Measurements from ENCODE around the gene PADI1.

The PADI1 gene

DNA sequence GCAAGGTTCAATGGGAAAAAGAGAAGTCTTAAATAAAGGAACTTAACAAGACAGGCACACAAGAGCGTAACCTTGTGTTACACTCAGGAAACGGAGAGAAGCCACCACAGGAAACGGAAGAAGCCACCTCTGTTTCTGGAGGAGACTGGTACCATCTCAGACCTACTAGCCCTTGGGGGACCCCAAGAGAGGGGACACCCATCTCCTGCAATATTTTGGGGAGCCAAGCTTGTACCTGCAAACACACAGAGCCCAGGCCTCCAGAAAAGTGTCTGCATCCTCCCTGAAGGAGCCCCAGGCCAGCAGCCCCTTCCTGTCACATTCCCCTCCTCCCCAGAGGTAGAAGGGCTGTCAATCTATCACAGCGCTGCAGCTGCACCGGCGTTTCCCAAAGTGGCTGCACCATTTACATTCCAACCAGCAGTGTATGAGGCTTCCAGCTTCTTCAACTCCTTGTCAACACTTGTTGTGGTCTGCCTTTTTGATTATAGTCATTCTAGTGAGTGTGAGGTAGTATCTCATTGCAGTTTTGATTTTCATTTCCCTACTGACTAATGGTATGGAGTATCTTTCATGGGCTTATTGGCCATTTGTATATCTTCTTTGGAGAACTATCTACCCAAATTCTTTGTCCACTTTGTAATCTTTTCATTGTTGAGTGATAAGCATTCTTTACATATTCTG lies 23.0 kb upstream of the PADI1 start:
- Histone ChIP-seq H3K9ac (ENCODE audit: low read depth in 1 of 2, low read length in 2 of 2) (no peak overlapping the region), H3K27ac (ENCODE audit: low read depth in 2 of 2, low read length in 2 of 2) (no peak overlapping the region), H3K4me3 (ENCODE audit: low read length in 2 of 2) (peak overlapping the region in 1 of 2 donors; percentile 13), H3K4me1 (ENCODE audit: control insufficient read depth in 2 of 2, insufficient read depth in 2 of 2, low read length in 2 of 2) (no peaks in the 10 kb centered on the region), H3K36me3 (ENCODE audit: control insufficient read depth in 2 of 2, insufficient read depth in 2 of 2, low read length in 2 of 2) (no peaks in the 10 kb centered on the region), H3K9me3 (ENCODE audit: control insufficient read depth in 2 of 2, low read length in 2 of 2) (no peaks in the 10 kb centered on the region), H3K27me3 (ENCODE audit: control insufficient read depth in 2 of 2, insufficient read depth in 2 of 2, low read length in 2 of 2) (peaks cover 2 to 3% of the 10 kb centered on the region in 2 donors)

DNA sequence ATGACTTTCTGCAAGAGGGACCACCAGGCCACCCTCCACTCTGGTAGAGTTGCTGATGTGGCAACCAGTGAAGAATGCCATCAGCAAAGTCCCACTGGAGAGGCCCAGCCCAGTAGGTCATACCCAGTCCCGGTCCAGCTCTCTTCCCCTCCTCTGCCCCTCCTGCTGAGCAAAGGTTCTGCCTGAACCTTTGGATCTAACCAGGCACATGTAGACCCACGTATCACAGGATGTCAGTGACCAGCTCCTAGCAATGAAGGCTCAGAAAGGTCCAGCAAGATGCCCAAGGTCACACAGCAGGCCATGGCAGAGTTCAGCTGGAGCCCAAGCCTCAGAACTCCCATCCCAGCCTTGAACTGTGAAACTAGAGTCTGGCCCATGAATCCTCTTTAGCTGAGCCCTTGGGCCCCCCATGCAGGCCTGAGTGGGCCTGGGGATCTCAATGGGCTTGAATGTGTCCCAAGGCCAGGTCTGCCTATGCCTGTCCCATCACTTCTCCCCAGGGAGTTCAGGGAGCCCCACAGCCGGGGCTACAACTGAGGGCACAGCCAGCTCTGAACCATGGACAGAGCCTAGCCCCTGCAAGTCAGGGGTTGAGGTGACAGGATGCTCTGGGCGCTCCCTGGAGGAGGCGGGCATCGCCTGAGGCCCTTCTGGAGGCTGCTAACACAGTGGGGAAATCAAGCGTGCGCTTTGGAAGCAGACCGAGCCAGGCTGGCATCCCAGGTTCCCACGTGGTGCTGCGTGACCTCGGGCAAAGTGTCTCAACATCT lies 21.4 kb upstream of the PADI1 start:
- Histone ChIP-seq H3K27ac (ENCODE audit: low read depth in 2 of 2, low read length in 2 of 2) (no peak overlapping the region), H3K4me3 (ENCODE audit: low read length in 2 of 2) (no peak overlapping the region), H3K9me3 (ENCODE audit: control insufficient read depth in 2 of 2, low read length in 2 of 2) (no peaks in the 10 kb centered on the region), H3K9ac (ENCODE audit: low read depth in 1 of 2, low read length in 2 of 2) (no peak overlapping the region), H3K4me1 (ENCODE audit: control insufficient read depth in 2 of 2, insufficient read depth in 2 of 2, low read length in 2 of 2) (no peaks in the 10 kb centered on the region), H3K36me3 (ENCODE audit: control insufficient read depth in 2 of 2, insufficient read depth in 2 of 2, low read length in 2 of 2) (no peaks in the 10 kb centered on the region), H3K27me3 (ENCODE audit: control insufficient read depth in 2 of 2, insufficient read depth in 2 of 2, low read length in 2 of 2) (peaks cover 2 to 3% of the 10 kb centered on the region in 2 donors)

DNA sequence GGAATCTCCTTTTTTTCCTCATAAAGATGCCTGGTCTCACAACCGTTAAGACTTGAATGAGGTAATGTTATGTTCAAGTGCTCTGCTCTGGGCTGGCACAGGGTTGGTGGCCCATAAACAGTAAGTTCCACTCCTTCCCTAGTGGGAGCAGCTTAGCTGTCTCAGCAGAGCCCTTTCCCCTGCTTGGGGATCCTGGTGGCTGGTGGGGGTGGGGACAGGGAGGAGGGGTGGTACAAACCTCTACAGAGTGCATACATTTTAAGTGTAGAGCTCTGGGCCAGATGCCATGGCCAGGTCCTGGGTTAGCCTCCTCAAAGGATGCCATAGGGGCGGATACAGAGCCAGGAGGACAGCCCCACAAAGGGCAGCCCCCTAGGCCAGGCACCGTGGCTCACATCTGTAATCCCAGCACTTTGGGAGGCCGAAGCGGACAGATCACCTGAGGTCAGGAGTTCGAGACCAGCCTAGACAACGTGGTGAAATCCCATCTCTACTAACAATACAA lies 20.7 kb upstream of the PADI1 start:
- Histone ChIP-seq H3K4me1 (ENCODE audit: control insufficient read depth in 2 of 2, insufficient read depth in 2 of 2, low read length in 2 of 2) (no peaks in the 10 kb centered on the region), H3K27ac (ENCODE audit: low read depth in 2 of 2, low read length in 2 of 2) (no peak overlapping the region), H3K9ac (ENCODE audit: low read depth in 1 of 2, low read length in 2 of 2) (no peak overlapping the region), H3K36me3 (ENCODE audit: control insufficient read depth in 2 of 2, insufficient read depth in 2 of 2, low read length in 2 of 2) (no peaks in the 10 kb centered on the region), H3K27me3 (ENCODE audit: control insufficient read depth in 2 of 2, insufficient read depth in 2 of 2, low read length in 2 of 2) (peaks cover 2 to 3% of the 10 kb centered on the region in 2 donors), H3K9me3 (ENCODE audit: control insufficient read depth in 2 of 2, low read length in 2 of 2) (no peaks in the 10 kb centered on the region), H3K4me3 (ENCODE audit: low read length in 2 of 2) (no peak overlapping the region)

DNA sequence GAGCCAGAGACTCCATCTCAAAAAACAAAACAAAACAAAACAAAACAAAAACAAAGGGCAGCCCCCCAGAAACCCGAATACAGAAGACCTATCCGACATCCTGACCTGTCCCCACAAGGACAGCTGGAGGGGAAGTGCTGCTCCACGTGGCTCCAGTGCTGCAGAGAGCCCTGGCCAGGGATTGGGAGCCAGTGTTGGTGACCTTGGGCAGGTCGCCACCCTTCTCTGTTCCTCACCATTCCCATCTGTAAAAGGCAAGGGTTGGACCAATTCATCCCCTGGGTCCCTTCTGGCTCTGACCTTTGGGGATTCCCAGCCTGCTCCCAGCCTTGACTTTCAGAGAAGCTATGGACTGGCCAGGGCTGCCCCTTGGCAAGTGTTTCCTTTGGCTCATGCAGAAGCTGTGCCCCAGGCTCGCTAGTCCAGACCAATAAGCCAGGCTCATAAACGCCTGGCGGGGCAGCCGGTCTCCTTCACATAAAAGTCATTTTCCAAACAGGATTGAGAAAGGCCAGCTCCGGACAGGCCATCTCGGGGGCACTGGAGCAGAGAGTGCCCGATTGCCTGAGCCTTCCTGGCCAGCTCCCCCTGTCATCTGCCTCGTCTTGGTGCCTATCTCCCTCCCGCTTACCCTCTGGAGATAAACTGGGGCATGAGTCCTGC lies 20.0 kb upstream of the PADI1 start:
- H3K27ac ChIP-seq (ENCODE audit: low read depth in 2 of 2, low read length in 2 of 2) = no peak overlapping the region
- no peaks in the 10 kb centered on the region for H3K4me1 ChIP-seq (ENCODE audit: control insufficient read depth in 2 of 2, insufficient read depth in 2 of 2, low read length in 2 of 2)

DNA sequence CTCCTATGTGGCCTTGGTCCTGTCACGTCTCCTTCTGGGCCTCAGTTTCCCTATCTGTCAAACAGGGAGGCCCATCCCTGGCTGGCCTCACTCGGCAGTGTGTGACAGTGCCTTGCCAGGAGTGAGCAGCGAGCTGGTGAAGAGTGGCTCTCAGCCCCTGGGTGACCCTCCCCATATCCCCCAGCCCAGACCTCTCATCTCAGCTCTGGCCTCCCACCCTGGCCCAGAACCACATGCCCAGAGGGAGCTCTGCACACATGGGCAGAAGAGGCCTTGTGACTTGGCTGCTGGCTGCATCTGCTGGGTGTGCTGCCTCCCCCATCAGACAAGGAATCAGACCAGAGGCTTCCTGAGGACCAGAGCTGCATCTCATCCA lies 19.5 kb upstream of the PADI1 start:
- no peaks in the 10 kb centered on the region for H3K4me1 ChIP-seq (ENCODE audit: control insufficient read depth in 2 of 2, insufficient read depth in 2 of 2, low read length in 2 of 2)
- H3K4me3 ChIP-seq (ENCODE audit: low read length in 2 of 2) = no peak overlapping the region
- H3K27ac ChIP-seq (ENCODE audit: low read depth in 2 of 2, low read length in 2 of 2) = no peak overlapping the region
- peaks cover 2 to 3% of the 10 kb centered on the region in 2 donors for H3K27me3 ChIP-seq (ENCODE audit: control insufficient read depth in 2 of 2, insufficient read depth in 2 of 2, low read length in 2 of 2)
- H3K9ac ChIP-seq (ENCODE audit: low read depth in 1 of 2, low read length in 2 of 2) = no peak overlapping the region
- no peaks in the 10 kb centered on the region for H3K36me3 ChIP-seq (ENCODE audit: control insufficient read depth in 2 of 2, insufficient read depth in 2 of 2, low read length in 2 of 2)
- no peaks in the 10 kb centered on the region for H3K9me3 ChIP-seq (ENCODE audit: control insufficient read depth in 2 of 2, low read length in 2 of 2)

More for the DNA sequence above, 20.0 kb upstream of the PADI1 start:
- Histone ChIP-seq H3K4me3 (ENCODE audit: low read length in 2 of 2) (no peak overlapping the region), H3K27me3 (ENCODE audit: control insufficient read depth in 2 of 2, insufficient read depth in 2 of 2, low read length in 2 of 2) (peaks cover 2 to 3% of the 10 kb centered on the region in 2 donors), H3K36me3 (ENCODE audit: control insufficient read depth in 2 of 2, insufficient read depth in 2 of 2, low read length in 2 of 2) (no peaks in the 10 kb centered on the region), H3K9ac (ENCODE audit: low read depth in 1 of 2, low read length in 2 of 2) (no peak overlapping the region), H3K9me3 (ENCODE audit: control insufficient read depth in 2 of 2, low read length in 2 of 2) (no peaks in the 10 kb centered on the region)

DNA sequence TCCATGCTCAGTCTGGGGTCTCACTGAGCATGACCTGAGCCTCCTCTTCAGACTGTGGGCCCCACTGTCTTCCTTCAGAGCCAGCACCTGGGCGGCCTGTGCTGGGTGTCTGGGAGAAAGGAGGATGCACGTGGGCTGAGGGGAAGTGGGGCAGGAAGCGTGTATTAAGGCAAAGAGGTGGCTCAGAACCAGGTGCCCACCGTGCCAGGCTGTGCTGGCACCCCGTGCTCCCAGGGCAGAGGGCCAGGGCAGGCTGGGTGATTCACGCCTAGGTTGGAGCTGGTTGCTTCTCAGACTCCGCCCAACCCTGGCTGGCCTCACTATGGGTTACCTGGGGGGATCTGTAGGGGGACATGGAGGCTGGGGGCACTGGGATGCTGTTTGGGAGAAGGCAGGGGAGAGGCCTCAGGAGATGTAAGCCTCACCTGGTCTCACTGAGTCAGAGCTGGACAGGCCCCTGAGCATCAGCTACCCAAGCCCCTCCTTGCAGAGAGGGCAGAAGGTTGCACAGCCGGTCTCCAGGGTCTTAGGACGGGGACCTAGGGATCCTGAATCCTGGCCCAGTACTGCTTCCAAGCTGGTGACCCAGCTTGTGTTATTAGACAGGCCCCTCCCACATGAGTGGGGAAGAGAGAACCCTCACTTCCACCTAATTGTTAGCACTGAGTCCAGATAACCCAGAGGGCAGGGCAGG lies 18.6 kb upstream of the PADI1 start:
- no peaks in the 10 kb centered on the region for H3K36me3 ChIP-seq (ENCODE audit: control insufficient read depth in 2 of 2, insufficient read depth in 2 of 2, low read length in 2 of 2)
- no peak overlapping the region for H3K4me3 ChIP-seq (ENCODE audit: low read length in 2 of 2)
- H3K4me1 ChIP-seq (ENCODE audit: control insufficient read depth in 2 of 2, insufficient read depth in 2 of 2, low read length in 2 of 2) = no peaks in the 10 kb centered on the region
- no peak overlapping the region for H3K9ac ChIP-seq (ENCODE audit: low read depth in 1 of 2, low read length in 2 of 2)
- H3K27ac ChIP-seq (ENCODE audit: low read depth in 2 of 2, low read length in 2 of 2) = no peak overlapping the region
- H3K27me3 ChIP-seq (ENCODE audit: control insufficient read depth in 2 of 2, insufficient read depth in 2 of 2, low read length in 2 of 2) = peaks cover 2 to 3% of the 10 kb centered on the region in 2 donors
- H3K9me3 ChIP-seq (ENCODE audit: control insufficient read depth in 2 of 2, low read length in 2 of 2) = no peaks in the 10 kb centered on the region

DNA sequence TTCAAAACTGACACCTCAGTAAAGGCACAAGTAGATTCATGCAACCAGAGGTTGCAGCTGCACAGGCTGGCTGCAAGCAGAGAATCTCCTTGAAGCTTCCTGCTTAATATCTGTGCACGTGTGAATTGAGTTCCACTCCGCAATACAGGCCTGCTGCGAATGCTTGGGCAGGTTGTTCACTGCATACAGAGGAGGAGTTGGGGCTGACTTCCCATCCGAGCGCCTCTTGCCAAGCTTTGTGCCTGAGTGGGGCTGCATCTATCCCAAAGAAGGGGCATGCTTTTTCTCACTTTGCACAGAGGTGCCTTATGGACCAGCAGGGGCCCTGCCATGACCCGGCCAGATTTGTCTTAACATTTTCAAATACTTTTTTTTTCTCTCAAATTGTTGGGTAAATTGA lies 17.9 kb upstream of the PADI1 start:
- Histone ChIP-seq H3K27ac (ENCODE audit: low read depth in 2 of 2, low read length in 2 of 2) (no peak overlapping the region), H3K9me3 (ENCODE audit: control insufficient read depth in 2 of 2, low read length in 2 of 2) (no peaks in the 10 kb centered on the region), H3K9ac (ENCODE audit: low read depth in 1 of 2, low read length in 2 of 2) (no peak overlapping the region), H3K36me3 (ENCODE audit: control insufficient read depth in 2 of 2, insufficient read depth in 2 of 2, low read length in 2 of 2) (no peaks in the 10 kb centered on the region), H3K4me3 (ENCODE audit: low read length in 2 of 2) (no peak overlapping the region), H3K27me3 (ENCODE audit: control insufficient read depth in 2 of 2, insufficient read depth in 2 of 2, low read length in 2 of 2) (peaks cover 0 to 1% of the 10 kb centered on the region in 2 donors), H3K4me1 (ENCODE audit: control insufficient read depth in 2 of 2, insufficient read depth in 2 of 2, low read length in 2 of 2) (no peaks in the 10 kb centered on the region)

DNA sequence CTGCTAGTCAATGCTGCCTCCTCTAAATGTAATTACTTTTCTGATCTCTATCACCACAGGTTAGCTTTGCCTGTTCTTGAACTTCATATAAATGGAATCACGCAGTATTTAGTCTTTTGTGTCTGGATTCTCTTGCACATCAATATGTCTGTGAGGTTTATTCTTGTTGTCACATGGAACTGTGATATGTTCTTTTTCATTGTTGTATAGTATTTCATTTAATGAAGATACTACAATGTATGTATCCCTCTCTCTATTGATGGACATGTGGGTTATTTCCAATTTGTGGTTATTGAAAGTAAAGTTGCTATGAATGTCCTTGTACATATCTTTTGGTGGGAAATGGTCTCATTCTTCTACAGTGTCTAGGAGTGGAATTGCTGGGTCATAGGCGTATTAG lies 16.7 kb upstream of the PADI1 start:
- H3K9ac ChIP-seq (ENCODE audit: low read depth in 1 of 2, low read length in 2 of 2) = no peak overlapping the region
- no peak overlapping the region for H3K4me3 ChIP-seq (ENCODE audit: low read length in 2 of 2)
- peaks cover 0 to 4% of the 10 kb centered on the region in 2 donors for H3K27me3 ChIP-seq (ENCODE audit: control insufficient read depth in 2 of 2, insufficient read depth in 2 of 2, low read length in 2 of 2)
- no peak overlapping the region for H3K27ac ChIP-seq (ENCODE audit: low read depth in 2 of 2, low read length in 2 of 2)
- no peaks in the 10 kb centered on the region for H3K4me1 ChIP-seq (ENCODE audit: control insufficient read depth in 2 of 2, insufficient read depth in 2 of 2, low read length in 2 of 2)
- no peaks in the 10 kb centered on the region for H3K36me3 ChIP-seq (ENCODE audit: control insufficient read depth in 2 of 2, insufficient read depth in 2 of 2, low read length in 2 of 2)
- H3K9me3 ChIP-seq (ENCODE audit: control insufficient read depth in 2 of 2, low read length in 2 of 2) = no peaks in the 10 kb centered on the region

DNA sequence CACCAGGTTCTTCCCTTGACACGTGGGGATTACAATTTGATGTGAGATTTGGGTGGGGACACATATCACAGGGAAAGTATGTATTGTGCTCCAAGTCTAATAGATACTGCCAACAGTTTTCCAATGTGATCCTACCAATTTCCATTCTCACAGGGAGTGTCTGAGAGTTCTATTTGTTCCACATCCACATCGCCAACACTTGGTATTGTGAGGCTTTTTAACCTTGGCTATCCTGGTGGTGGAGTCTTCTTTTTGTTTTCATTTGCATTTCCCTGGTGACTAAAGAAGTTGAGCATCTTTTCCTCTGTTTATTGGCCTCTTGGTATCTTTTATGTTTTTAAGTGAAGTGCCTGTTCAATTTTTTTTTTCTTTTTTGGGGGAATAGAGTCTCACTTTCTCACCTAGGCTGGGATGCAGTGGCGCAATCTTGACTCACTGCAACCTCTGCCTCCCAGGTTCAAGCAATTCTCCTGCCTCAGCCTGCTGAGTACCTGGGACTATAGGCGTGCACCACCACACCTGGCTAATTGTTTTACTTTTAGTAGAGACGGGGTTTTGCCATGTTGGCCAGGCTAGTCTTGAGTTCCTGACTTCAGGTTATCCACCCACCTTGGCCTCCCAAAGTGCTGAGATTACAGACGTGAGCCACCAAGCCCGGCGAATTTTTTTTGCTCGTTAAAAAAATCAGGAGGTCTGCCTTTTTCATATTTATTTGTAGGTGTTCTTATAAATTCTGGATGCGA lies 15.9 kb upstream of the PADI1 start:
- no peaks in the 10 kb centered on the region for H3K9me3 ChIP-seq (ENCODE audit: control insufficient read depth in 2 of 2, low read length in 2 of 2)
- no peak overlapping the region for H3K9ac ChIP-seq (ENCODE audit: low read depth in 1 of 2, low read length in 2 of 2)
- H3K4me3 ChIP-seq (ENCODE audit: low read length in 2 of 2) = no peak overlapping the region
- no peaks in the 10 kb centered on the region for H3K4me1 ChIP-seq (ENCODE audit: control insufficient read depth in 2 of 2, insufficient read depth in 2 of 2, low read length in 2 of 2)
- H3K36me3 ChIP-seq (ENCODE audit: control insufficient read depth in 2 of 2, insufficient read depth in 2 of 2, low read length in 2 of 2) = no peaks in the 10 kb centered on the region
- no peak overlapping the region for H3K27ac ChIP-seq (ENCODE audit: low read depth in 2 of 2, low read length in 2 of 2)
- H3K27me3 ChIP-seq (ENCODE audit: control insufficient read depth in 2 of 2, insufficient read depth in 2 of 2, low read length in 2 of 2) = peaks cover 0 to 4% of the 10 kb centered on the region in 2 donors
